Measurements from ENCODE around the gene NAA15.

- no peak for TF ChIP-seq LEF1 (IDR thresholded peaks at IDR 0.05; ENCODE audit: borderline replicate concordance)
- no peak for TF ChIP-seq TARDBP (IDR thresholded peaks at IDR 0.05)
- TF ChIP-seq SUZ12 (IDR thresholded peaks at IDR 0.05) = no peak
- no peak for TF ChIP-seq FOXM1 (IDR thresholded peaks at IDR 0.05; ENCODE audit: borderline replicate concordance)
- no peak for TF ChIP-seq FOXA1 (IDR thresholded peaks at IDR 0.05)
- TF ChIP-seq SP1 (IDR thresholded peaks at IDR 0.05) = no peak
- TF ChIP-seq ZNF384 (IDR thresholded peaks at IDR 0.05) = no peak
- no peak for TF ChIP-seq ELF4 (IDR thresholded peaks at IDR 0.05)
- TF ChIP-seq CTBP1 (IDR thresholded peaks at IDR 0.05; ENCODE audit: borderline replicate concordance) = no peak
- no peak for TF ChIP-seq L3MBTL2 (conservative IDR thresholded peaks at IDR 0.05)
- TF ChIP-seq FOXK2 (IDR thresholded peaks at IDR 0.05) = no peak
- TF ChIP-seq HDGF (IDR thresholded peaks at IDR 0.05; ENCODE audit: borderline replicate concordance) = no peak
Observed at GRCh38 chr4:139315221-139315675, 13.9 kb downstream of the NAA15 start.

All from HEK293T (cell line).